Osteoblast (primary cell): Measurements from ENCODE around the gene ACOT4. TPM values are rescaled to one million over a fixed set of nuclear protein-coding genes. Genes with fewer than 3 reads are reported as not detected.

Experiments used
- DNase-seq: peaks from one replicate; pipeline ENCODE4 v3.0.0; 2011; ENCODE audit warnings: low spot score, mixed read lengths; ENCODE audit not compliant: insufficient read length; ENCODE audit errors: missing footprints
- H2AFZ ChIP-seq: 2 replicates; pipeline ENCODE4 v1.6.0; 2011; ENCODE audit warnings: mild to moderate bottlenecking, low read length
- H3K27ac ChIP-seq: 2 replicates; pipeline ENCODE4 v1.5.1; 2011; ENCODE audit warnings: mild to moderate bottlenecking, low read depth, low read length, moderate library complexity
- H3K27me3 ChIP-seq: 2 replicates; pipeline ENCODE4 v1.6.0; 2012; ENCODE audit warnings: mild to moderate bottlenecking, control low read depth, inconsistent platforms, low read length, moderate library complexity; ENCODE audit not compliant: insufficient read depth
- H3K36me3 ChIP-seq: 2 replicates; pipeline ENCODE4 v1.5.1; 2011; ENCODE audit warnings: mild to moderate bottlenecking, low read length, control low read depth, moderate library complexity; ENCODE audit not compliant: insufficient read depth
- H3K4me1 ChIP-seq: 2 replicates; pipeline ENCODE4 v1.5.1; 2011; ENCODE audit warnings: mild to moderate bottlenecking, low read length, control low read depth, moderate library complexity; ENCODE audit not compliant: insufficient read depth
- H3K4me2 ChIP-seq: 2 replicates; pipeline ENCODE4 v1.6.0; 2011; ENCODE audit warnings: mild to moderate bottlenecking, low read length; ENCODE audit not compliant: insufficient read depth
- H3K4me3 ChIP-seq: fragments of 200-600 bp; sonication (generic); 3 replicates; pipeline ENCODE4 v1.5.1; 2012; ENCODE audit warnings: mild to moderate bottlenecking, low read length, inconsistent platforms; ENCODE audit not compliant: insufficient read depth
- H3K79me2 ChIP-seq: 2 replicates; pipeline ENCODE4 v1.6.0; 2012; ENCODE audit warnings: mild to moderate bottlenecking, low read length, control low read depth, inconsistent platforms; ENCODE audit not compliant: insufficient read depth
- H3K9me3 ChIP-seq: 2 replicates; pipeline ENCODE4 v1.5.1; 2011; ENCODE audit warnings: low read depth, low read length, control low read depth
- H4K20me1 ChIP-seq: 2 replicates; pipeline ENCODE4 v1.6.0; 2012; ENCODE audit warnings: mild to moderate bottlenecking, low read length, control low read depth; ENCODE audit not compliant: insufficient read depth
- CTCF ChIP-seq: IDR thresholded peaks from 2 replicates; pipeline ENCODE4 v1.5.1; 2011; ENCODE audit warnings: mild to moderate bottlenecking, low read depth, low read length, moderate library complexity; ENCODE audit errors: extremely low read depth
- total RNA-seq: library from RNA; depleted of rRNA; stranded (reverse); fragments of >200 nt; gene quantifications from 2 replicates; pipeline ENCODE4 v1.2.3, GENCODE V29; 2012

ACOT4 gene
- total RNA-seq, 1 donor: 2.5 TPM

GRCh38 chr14:73619524-73619923 is 27.9 kb downstream of the ACOT4 start:
- TF ChIP-seq CTCF: no peak
- Histone ChIP-seq H3K27ac (no peak overlapping the region), H3K4me2 (no peak overlapping the region), H3K36me3 (no peaks in the 10 kb centered on the region), H4K20me1 (no peaks in the 10 kb centered on the region), H3K9me3 (no peaks in the 10 kb centered on the region), H3K4me1 (no peaks in the 10 kb centered on the region), H2AFZ (no peak overlapping the region), H3K27me3 (no peaks in the 10 kb centered on the region), H3K4me3 (no peak overlapping the region), H3K79me2 (no peaks in the 10 kb centered on the region)
- DNase-seq: no peak

- H3K27ac ChIP-seq: no peak overlapping the region
- H3K36me3 ChIP-seq: no peaks in the 10 kb centered on the region
- no peak for DNase-seq
- no peaks in the 10 kb centered on the region for H3K9me3 ChIP-seq
- H4K20me1 ChIP-seq: no peaks in the 10 kb centered on the region
- no peaks in the 10 kb centered on the region for H3K27me3 ChIP-seq
- no peak for TF ChIP-seq CTCF
- H3K4me2 ChIP-seq: no peak overlapping the region
- no peak overlapping the region for H3K4me3 ChIP-seq
- no peaks in the 10 kb centered on the region for H3K4me1 ChIP-seq
- H3K79me2 ChIP-seq: no peaks in the 10 kb centered on the region
- H2AFZ ChIP-seq: no peak overlapping the region
These were observed 28.6 kb downstream of the ACOT4 start for GRCh38 chr14:73620268-73620667.

- no peak overlapping the region for H2AFZ ChIP-seq
- no peak for TF ChIP-seq CTCF
- H3K4me3 ChIP-seq: no peak overlapping the region
- no peaks in the 10 kb centered on the region for H4K20me1 ChIP-seq
- H3K9me3 ChIP-seq: no peaks in the 10 kb centered on the region
- H3K4me1 ChIP-seq: no peaks in the 10 kb centered on the region
- DNase-seq: no peak
- no peaks in the 10 kb centered on the region for H3K27me3 ChIP-seq
- no peak overlapping the region for H3K27ac ChIP-seq
- no peaks in the 10 kb centered on the region for H3K79me2 ChIP-seq
- H3K36me3 ChIP-seq: no peaks in the 10 kb centered on the region
- no peak overlapping the region for H3K4me2 ChIP-seq
These were observed 31.9 kb downstream of the ACOT4 start for GRCh38 chr14:73623504-73624054.

- Histone ChIP-seq H3K9me3 (no peaks in the 10 kb centered on the region), H3K4me3 (no peak overlapping the region), H3K27ac (no peak overlapping the region), H2AFZ (no peak overlapping the region), H3K4me2 (no peak overlapping the region), H3K79me2 (no peaks in the 10 kb centered on the region), H4K20me1 (no peaks in the 10 kb centered on the region), H3K4me1 (no peaks in the 10 kb centered on the region), H3K36me3 (no peaks in the 10 kb centered on the region), H3K27me3 (no peaks in the 10 kb centered on the region)
- TF ChIP-seq CTCF: no peak
- no peak for DNase-seq
These were observed 34.0 kb downstream of the ACOT4 start for GRCh38 chr14:73625706-73626105.
